ENCODE results near the gene ZNF717. TPM values are rescaled to one million over a fixed set of nuclear protein-coding genes. Genes with fewer than 3 reads are reported as not detected.

Gene ZNF717
- total RNA-seq, 1 donor from 2014 or later, result 3.9 TPM

DNA sequence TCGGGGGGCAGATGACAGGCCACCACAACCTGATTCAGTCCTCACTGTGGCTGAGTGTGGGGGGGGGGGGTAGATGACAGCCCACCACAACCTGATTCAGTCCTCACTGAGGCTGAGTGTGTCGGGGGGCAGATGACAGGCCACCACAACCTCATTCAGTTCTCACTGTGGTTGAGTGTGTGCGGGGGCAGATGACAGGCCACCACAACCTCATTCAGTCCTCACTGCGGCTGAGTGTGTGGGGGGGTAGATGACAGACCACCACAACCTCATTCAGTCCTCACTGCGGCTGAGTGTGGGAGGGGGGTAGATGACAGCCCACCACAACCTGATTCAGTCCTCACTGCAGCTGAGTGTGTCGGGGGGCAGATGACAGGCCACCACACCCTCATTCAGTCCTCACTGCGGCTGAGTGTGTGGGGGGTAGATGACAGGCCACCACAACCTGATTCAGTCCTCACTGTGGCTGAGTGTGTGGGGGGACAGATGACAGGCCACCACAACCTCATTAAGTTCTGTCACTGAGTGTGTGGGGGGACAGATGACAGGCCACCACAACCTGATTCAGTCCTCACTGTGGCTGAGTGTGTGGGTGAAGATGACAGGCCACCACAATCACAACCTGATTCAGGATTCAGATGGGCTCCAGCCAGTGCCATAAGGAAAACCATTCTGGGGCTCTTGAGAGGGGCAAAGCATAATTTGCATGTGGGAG lies 16.9 kb downstream of the ZNF717 start:
- TF ChIP-seq, protein P1, sequence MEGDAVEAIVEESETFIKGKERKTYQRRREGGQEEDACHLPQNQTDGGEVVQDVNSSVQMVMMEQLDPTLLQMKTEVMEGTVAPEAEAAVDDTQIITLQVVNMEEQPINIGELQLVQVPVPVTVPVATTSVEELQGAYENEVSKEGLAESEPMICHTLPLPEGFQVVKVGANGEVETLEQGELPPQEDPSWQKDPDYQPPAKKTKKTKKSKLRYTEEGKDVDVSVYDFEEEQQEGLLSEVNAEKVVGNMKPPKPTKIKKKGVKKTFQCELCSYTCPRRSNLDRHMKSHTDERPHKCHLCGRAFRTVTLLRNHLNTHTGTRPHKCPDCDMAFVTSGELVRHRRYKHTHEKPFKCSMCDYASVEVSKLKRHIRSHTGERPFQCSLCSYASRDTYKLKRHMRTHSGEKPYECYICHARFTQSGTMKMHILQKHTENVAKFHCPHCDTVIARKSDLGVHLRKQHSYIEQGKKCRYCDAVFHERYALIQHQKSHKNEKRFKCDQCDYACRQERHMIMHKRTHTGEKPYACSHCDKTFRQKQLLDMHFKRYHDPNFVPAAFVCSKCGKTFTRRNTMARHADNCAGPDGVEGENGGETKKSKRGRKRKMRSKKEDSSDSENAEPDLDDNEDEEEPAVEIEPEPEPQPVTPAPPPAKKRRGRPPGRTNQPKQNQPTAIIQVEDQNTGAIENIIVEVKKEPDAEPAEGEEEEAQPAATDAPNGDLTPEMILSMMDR (conservative IDR thresholded peaks at IDR 0.05; ENCODE audit: low read depth, low read length), result no peak
- no peak overlapping the region for H3K4me3 ChIP-seq (ENCODE audit: low read depth, low read length)
- DNase-seq (ENCODE audit: low read depth), result no peak

DNA sequence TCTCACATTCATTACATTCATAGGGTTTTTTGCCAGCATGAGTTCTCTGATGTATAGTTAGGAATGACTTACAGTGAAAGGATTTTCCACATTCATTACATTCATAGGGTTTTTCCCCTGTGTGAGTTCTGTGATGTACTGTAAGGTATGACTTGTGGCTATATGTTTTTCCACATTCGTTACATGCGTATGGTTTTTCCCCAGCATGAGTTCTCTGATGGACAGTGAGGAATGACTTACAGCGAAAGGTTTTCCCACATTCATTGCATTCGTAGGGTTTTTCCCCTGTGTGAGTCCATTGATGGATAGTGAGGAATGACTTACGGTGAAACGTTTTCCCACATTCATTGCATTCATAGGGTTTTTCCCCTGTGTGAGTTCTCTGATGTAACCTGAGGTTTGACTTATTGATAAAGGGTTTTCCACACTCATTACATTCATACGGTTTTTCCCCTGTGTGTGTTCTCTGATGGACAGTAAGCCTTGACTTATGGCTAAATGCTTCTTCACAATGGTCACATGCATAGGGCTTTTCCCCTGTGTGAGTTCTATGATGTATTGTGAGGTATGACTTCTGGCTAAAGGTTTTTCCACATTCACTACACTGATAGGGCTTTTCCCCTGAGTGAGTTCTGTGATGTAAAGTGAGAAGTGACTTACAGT lies 47.4 kb downstream of the ZNF717 start:
- TF ChIP-seq, protein P1 (conservative IDR thresholded peaks at IDR 0.05; ENCODE audit: low read depth, low read length), result no peak
- peak; percentile 10 for DNase-seq (ENCODE audit: low read depth)
- no peak overlapping the region for H3K4me3 ChIP-seq (ENCODE audit: low read depth, low read length)

DNA sequence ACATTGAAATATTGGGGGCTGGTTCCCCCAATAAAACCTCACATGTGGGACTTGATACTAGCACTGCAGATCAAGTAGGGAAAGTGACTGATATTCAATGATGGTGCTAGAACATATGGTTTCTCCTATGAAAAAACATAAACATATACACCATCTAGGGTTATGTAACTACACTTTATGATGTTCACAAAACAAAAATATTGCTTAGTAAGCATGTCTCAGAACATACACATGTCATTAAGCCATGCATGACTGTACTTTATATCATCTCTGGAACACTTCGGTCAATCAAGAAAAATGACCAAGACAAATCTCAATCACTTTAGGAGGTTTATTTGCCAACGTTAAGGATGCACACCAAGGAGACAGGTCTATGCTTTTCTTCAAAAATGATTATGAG lies 57.4 kb downstream of the ZNF717 start:
- TF ChIP-seq, protein P1 (conservative IDR thresholded peaks at IDR 0.05; ENCODE audit: low read depth, low read length), result no peak
- DNase-seq (ENCODE audit: low read depth), result no peak
- H3K4me3 ChIP-seq (ENCODE audit: low read depth, low read length), result no peak overlapping the region

DNA sequence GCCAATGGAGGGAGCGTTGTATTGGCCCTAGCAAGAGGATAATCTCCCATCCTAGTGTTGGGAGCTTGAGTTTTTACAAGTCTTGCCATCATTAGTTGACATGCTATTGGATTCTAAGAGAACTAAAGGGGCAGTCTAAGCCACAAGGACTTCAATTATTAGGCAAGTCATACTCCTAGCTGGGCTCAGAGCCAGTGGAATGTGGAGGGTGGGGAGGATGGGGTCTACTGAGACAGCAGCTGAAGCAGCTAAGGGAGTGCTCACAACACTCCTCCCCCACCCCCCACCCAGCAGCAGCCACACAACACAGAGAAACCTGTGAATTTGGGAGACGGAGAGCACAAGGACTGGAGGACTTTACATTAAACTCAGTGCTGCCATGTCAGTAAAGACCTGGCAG lies 93.3 kb downstream of the ZNF717 start:
- no peak for DNase-seq (ENCODE audit: low read depth)
- H3K4me3 ChIP-seq (ENCODE audit: low read depth, low read length), result no peak overlapping the region
- TF ChIP-seq, protein P1 (conservative IDR thresholded peaks at IDR 0.05; ENCODE audit: low read depth, low read length), result no peak

DNA sequence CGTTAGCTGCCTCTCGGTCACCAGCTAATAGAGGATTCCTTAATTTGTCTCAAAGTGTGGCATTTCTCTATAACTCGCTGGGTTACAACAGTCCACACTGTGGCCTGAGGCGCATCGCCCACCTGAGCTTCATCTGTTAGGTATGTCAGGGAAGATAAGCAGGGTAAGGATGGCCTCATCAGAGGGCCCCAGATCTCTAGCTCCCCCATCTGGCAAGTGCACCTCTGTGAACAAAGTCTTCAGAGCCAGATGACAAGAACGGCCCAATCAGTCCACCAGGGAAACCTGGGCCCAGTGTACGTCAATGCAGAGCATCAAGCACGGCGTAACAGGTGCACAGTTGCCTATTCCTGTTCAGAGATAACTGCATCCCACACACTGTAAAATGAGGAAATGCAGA lies 98.0 kb downstream of the ZNF717 start:
- no peak overlapping the region for H3K4me3 ChIP-seq (ENCODE audit: low read depth, low read length)
- no peak for DNase-seq (ENCODE audit: low read depth)
- TF ChIP-seq, protein P1 (conservative IDR thresholded peaks at IDR 0.05; ENCODE audit: low read depth, low read length), result no peak

Other genes with a start within 250 kb of the ZNF717 start
- not detected in 2 replicates for gene FRG2C, start 121.2 kb downstream of the ZNF717 start, total RNA-seq

Measured in epithelial cell of proximal tubule (primary cell).